ENCODE results near the gene OR52B6.
A peak's percentile ranks its signal among the peaks of the same experiment; 100 is the strongest.

OR52B6 gene

GRCh38 chr11:5624489-5625279, 44.0 kb downstream of the OR52B6 start, which contains the start of gene TRIM34:
Gene TRIM34, plus strand, starts transcription at chr11:5625001. Its CDS starts 7,331 bp downstream, at chr11:5632332.
- no peaks in the 10 kb centered on the region for H3K27me3 ChIP-seq (ENCODE audit: control insufficient read depth, insufficient read depth, low read length)
- peaks cover 10% of the 10 kb centered on the region for H3K4me1 ChIP-seq (ENCODE audit: control insufficient read depth, insufficient read depth, low read length)
- peak within 1 kb of the TSS; percentile 14 for H3K4me3 ChIP-seq (ENCODE audit: low read depth, low read length)
- H3K36me3 ChIP-seq (ENCODE audit: control insufficient read depth, insufficient read depth, low read length): no peaks in the 10 kb centered on the region
- no peaks in the 10 kb centered on the region for H3K9me3 ChIP-seq (ENCODE audit: control insufficient read depth, insufficient read depth, low read length)
- H3K9ac ChIP-seq (ENCODE audit: low read depth, low read length): peak within 1 kb of the TSS; percentile 2

DNA sequence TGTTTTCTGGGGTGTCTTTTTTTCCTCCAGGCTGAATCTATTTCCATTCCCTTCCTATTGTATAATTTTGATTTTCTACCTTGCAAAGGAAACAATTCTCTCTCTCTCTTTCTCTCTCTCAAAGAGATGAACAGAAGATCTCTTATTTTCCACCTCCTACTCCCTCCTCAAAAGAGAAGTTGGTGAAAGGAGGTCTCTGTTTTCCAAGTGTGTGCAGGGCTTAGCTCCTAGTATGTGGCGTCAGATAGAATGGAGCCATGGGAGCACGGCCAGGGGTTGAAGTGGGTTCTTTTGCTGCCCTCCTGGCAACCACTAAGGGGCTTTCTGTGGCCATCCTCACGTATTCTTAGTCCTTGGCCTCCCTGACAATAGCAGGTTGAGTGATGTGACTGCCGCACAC, 44.6 kb downstream of the OR52B6 start:
- H3K4me1 ChIP-seq (ENCODE audit: control insufficient read depth, insufficient read depth, low read length): peaks cover 10% of the 10 kb centered on the region
- H3K27me3 ChIP-seq (ENCODE audit: control insufficient read depth, insufficient read depth, low read length): no peaks in the 10 kb centered on the region
- H3K9me3 ChIP-seq (ENCODE audit: control insufficient read depth, insufficient read depth, low read length): no peaks in the 10 kb centered on the region
- H3K36me3 ChIP-seq (ENCODE audit: control insufficient read depth, insufficient read depth, low read length): no peaks in the 10 kb centered on the region
- no peak overlapping the region for H3K9ac ChIP-seq (ENCODE audit: low read depth, low read length)
- H3K4me3 ChIP-seq (ENCODE audit: low read depth, low read length): peak overlapping the region; percentile 14

DNA sequence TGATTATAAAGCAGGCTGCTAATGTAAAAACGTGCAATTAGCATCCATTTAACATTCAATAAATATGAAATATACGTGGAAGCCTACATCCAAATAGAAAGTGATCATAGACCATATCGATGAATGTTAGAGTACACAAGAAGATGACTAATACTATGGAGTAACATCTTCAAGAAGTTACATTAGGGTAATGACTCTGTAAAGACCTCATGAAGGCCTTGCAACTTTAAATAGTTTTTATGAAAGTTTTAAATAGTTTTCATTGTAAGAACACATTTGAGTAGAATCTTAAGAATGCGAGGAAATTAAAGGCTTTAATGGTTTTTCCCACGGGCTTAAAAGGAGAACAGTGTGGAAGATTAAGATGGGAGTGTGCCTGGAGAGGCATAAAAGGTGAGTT, 45.5 kb downstream of the OR52B6 start:
- Histone ChIP-seq H3K9ac (ENCODE audit: low read depth, low read length) (no peak overlapping the region), H3K27me3 (ENCODE audit: control insufficient read depth, insufficient read depth, low read length) (no peaks in the 10 kb centered on the region), H3K4me3 (ENCODE audit: low read depth, low read length) (no peak overlapping the region), H3K36me3 (ENCODE audit: control insufficient read depth, insufficient read depth, low read length) (no peaks in the 10 kb centered on the region), H3K9me3 (ENCODE audit: control insufficient read depth, insufficient read depth, low read length) (no peaks in the 10 kb centered on the region), H3K4me1 (ENCODE audit: control insufficient read depth, insufficient read depth, low read length) (peaks cover 8% of the 10 kb centered on the region)

GRCh38 chr11:5631417-5631816, 50.7 kb downstream of the OR52B6 start:
- Histone ChIP-seq H3K9me3 (ENCODE audit: control insufficient read depth, insufficient read depth, low read length) (no peaks in the 10 kb centered on the region), H3K9ac (ENCODE audit: low read depth, low read length) (no peak overlapping the region), H3K27me3 (ENCODE audit: control insufficient read depth, insufficient read depth, low read length) (no peaks in the 10 kb centered on the region), H3K4me3 (ENCODE audit: low read depth, low read length) (no peak overlapping the region), H3K36me3 (ENCODE audit: control insufficient read depth, insufficient read depth, low read length) (no peaks in the 10 kb centered on the region), H3K4me1 (ENCODE audit: control insufficient read depth, insufficient read depth, low read length) (no peaks in the 10 kb centered on the region)

Data from iPS-15b (cell line).